A673 (cell line): Measurements from ENCODE around the gene KCNK6.

Source experiments
- CTCF ChIP-seq: fragments of 300-800, 200-600 bp; sonication (generic); conservative IDR thresholded peaks from 2 replicates; pipeline ENCODE4 v1.5.1; 2017; ENCODE audit warnings: low read depth, mild to moderate bottlenecking, antibody characterized with exemption, low read length, moderate library complexity, mixed read lengths
- EZH2 ChIP-seq: fragments of 200-600 bp; sonication (generic); IDR thresholded peaks from 2 replicates; pipeline ENCODE4 v1.6.1; 2017; ENCODE audit warnings: borderline replicate concordance, low read depth, mild to moderate bottlenecking, mixed read lengths, antibody characterized with exemption, low read length; ENCODE audit not compliant: poor library complexity, severe bottlenecking

DNA sequence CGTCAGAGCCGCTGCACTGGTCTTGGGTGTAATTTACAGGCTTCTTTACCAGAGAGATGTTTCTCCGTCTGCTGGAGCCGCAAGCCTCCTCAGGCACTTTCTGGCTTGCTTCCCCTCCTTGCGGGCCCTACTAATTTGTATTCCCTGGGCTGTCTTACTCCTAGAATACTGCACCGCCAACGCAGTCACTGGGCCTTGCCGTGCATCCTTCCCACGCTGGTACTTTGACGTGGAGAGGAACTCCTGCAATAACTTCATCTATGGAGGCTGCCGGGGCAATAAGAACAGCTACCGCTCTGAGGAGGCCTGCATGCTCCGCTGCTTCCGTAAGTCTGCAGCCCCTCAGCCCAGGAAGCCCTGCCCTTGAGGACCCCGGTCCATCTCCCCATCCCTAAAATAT lies 29.7 kb upstream of the KCNK6 start:
- no peak for TF ChIP-seq CTCF
- no peak for TF ChIP-seq EZH2
